Stimulated activated CD4-positive, alpha-beta T cell treated with anti-CD3 and anti-CD28 coated beads, Interleukin-4, amount 100 ng/mL, for 1 hour (primary cell): ENCODE measurements around the gene CACNA2D3.

Experiments used
- DNase-seq: peaks from one replicate; pipeline ENCODE4 v3.0.0-alpha.2; 2020

The CACNA2D3 gene

GRCh38 chr3:54294214-54294613, 171.9 kb downstream of the CACNA2D3 start:
- DNase-seq: no peak

GRCh38 chr3:54296531-54296930, 174.2 kb downstream of the CACNA2D3 start:
- DNase-seq: no peak

DNA sequence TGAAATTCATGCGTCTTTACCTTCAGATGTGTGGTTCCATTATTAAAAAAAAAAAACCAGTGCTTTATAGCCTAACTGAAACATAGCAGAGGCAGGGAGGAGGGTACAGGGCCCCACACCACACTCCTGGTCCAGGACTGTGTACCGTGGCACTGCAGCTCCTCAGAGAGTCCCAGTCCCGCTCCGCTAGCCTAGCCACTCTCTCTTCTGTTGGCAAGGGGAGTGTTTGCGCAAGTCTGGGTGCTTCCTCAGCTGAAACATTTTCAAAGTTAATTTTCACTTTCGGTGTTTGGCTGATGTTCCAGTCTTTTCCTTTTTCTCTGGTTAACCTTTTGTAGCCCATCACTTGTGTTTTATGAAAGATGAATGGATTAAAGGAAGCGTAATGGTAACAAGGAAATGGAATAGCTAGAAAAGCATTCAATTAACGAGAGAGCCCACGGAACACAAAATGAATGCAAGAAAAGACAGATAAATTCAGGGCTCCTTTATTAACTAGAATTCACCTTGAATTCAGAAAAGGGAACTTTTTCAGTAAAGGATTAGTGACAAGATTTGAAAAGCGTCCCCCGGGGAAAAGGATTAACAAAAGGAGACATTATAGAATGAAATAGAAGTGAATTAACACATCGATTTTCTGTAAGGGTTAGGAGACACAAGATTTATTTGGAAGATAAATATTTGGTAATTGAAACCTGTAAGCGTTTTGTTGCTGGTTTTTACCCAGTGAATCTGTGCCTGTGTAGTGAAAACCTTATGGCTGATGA, 177.0 kb downstream of the CACNA2D3 start:
- no peak for DNase-seq

GRCh38 chr3:54303517-54304375, 181.4 kb downstream of the CACNA2D3 start:
- DNase-seq: no peak

DNA sequence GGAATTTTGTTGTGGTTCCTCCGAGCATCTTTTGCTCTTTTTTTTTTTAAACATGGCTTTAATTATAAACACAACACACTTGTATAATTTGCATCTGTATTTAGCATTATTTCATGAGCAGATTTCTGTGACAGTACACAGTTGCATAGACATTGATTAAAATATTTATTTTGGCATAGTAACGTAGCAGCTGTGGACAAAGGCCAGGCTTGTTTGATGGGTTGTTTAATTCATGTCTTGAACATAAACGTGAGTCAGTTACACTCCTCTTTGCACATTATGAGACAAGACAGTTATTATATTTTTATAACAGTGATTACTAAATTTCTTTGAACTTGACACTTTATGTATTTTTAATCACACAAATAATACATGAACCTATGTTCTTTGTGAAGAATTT, 182.5 kb downstream of the CACNA2D3 start:
- DNase-seq: no peak

- no peak for DNase-seq
Measured at GRCh38 chr3:54305409-54306099, 183.2 kb downstream of the CACNA2D3 start.

GRCh38 chr3:54307566-54308180, 185.3 kb downstream of the CACNA2D3 start:
- DNase-seq: no peak

- no peak for DNase-seq
Measured at GRCh38 chr3:54309601-54310000, 187.2 kb downstream of the CACNA2D3 start.

DNA sequence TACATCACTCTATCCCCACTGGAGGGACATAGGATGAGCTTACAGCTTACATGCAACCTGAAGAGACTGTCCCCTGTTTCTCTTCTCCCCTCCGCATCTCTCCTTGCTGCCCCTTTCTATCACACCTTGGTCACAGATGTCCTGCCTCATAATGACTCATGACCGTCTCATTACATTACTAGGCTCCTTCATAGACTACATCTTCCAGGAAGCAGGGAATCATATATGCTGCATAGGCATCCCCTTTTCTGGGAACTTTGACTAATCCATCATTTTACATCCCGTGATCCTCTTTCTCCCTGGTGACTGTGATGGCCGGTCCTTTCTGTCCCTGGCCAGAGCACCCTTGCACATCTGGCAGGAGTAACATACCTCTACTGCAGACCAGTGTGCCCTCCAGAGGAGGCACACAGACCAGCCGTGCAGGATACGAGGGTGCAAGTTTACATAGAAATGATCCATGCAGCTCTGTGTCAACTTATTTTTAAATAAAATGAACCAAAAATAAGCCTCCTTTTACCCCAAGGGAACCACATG, 188.9 kb downstream of the CACNA2D3 start:
- no peak for DNase-seq

GRCh38 chr3:54312156-54312899, 190.0 kb downstream of the CACNA2D3 start:
- no peak for DNase-seq

- no peak for DNase-seq
Measured at GRCh38 chr3:54313418-54313817, 191.1 kb downstream of the CACNA2D3 start.

DNA sequence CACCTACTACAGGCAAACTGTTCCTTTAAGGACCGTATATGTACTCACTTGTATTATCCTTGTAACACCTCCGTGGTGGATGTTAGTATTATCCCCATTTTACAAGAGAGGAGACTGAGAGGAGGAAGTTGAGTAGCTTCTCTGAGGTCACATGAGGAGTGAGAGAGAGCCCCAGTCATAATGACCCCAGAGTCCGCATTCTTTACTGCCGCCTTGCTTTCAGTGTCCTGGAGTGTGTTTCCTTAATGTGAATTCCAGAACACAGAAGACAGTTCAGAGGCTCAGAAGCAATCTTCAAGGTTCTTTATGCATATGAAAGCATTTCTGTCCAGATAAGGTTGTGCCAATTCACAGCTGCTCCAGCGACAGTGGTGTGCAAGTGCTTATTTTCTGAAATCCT, 199.2 kb downstream of the CACNA2D3 start:
- DNase-seq: no peak

GRCh38 chr3:54322354-54322753, 200.0 kb downstream of the CACNA2D3 start:
- DNase-seq: no peak

GRCh38 chr3:54324103-54324502, 201.8 kb downstream of the CACNA2D3 start:
- DNase-seq: no peak

DNA sequence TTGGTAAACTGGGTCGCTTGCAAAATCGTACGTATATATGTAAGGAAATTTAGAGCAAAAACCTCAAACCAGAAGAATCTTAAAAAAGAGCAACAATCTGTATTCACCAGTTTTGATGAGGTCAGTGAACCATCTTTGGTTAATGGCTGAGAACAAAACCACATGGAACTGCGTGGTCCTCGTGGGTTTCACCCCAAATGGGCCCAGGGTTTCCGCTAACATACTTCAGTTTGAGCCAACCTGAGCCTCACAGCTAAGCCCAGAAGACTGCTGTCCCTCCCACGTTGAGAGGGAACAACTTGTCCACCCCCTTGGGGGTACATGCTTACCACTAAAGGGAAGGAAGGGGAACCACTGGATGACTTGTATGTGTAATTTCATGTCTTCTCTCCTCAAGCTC, 204.6 kb downstream of the CACNA2D3 start:
- no peak for DNase-seq

DNA sequence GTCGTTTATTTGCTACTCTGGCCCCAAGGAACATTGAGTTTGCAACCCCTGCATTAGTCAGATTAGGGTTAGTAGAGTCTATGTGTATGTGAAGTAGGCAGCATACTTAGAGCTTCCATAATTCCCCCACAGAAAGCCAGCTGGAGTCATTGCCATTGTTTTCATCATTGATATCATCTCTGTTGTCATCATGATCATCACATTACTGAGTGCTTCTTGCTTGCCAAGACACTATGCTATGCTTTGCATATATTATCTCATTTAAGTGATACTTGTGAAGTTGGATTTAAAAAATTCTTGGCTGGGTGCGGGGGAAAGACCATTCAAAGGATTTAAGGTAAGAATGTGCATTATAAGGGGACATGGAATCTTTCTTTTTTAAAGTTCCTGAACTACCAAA, 209.0 kb downstream of the CACNA2D3 start:
- DNase-seq: no peak

GRCh38 chr3:54337846-54338245, 215.5 kb downstream of the CACNA2D3 start:
- no peak for DNase-seq

DNA sequence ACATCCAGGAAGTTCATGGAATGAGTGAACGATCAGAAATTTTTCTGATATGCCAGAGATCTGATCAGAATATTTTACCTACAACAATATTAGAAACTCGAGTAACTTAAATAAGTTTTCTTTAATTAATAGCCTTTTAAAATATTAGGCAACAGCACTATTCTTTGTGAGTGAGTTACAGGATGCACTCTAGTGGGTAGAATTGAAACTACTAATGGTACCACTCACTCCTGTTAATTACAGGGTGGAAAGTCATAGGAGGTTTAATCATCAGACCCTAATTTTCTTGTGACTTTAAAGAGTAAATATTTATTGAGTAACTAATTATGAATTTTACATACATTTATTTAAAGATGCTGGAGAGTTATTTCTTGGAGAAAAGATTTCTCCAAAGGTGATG, 217.3 kb downstream of the CACNA2D3 start:
- no peak for DNase-seq

DNA sequence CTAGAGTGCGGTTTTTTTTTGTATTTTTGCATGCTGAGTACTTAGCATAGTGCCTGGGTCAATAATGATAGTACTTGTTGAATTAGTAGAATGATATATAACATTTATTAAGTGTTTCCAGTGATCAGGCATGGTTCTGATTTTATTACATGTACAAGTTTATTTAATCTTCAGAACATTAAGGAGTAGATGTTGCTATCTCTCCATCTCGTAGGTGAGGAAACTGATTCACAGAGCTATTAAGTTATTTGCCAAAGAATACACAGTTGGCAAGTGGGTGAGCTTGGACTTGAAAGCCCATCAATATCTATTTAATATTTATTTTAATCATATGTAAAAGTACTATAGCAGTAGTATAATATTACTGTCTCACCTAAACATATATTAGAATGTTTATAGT, 219.5 kb downstream of the CACNA2D3 start:
- no peak for DNase-seq

GRCh38 chr3:54342676-54343075, 220.3 kb downstream of the CACNA2D3 start:
- no peak for DNase-seq

DNA sequence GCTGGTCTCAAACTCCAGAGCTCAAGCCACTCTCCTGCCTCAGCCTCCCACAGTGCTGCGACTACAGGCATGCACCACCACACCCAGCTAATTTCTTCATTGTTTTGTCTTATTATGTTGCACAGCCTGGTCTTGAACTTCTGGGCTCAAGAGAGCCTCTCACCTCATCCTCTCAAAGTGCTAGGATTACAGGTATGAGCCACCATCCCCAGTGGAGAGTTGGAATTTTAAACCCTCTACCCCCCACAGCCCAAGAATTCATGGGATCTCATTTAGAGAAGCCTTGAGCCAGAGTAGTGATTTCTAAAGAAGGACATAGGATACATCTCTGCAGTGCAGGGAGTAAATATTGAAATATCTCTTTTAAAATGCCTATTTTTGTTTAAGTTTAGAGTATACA, 221.1 kb downstream of the CACNA2D3 start:
- DNase-seq: no peak

DNA sequence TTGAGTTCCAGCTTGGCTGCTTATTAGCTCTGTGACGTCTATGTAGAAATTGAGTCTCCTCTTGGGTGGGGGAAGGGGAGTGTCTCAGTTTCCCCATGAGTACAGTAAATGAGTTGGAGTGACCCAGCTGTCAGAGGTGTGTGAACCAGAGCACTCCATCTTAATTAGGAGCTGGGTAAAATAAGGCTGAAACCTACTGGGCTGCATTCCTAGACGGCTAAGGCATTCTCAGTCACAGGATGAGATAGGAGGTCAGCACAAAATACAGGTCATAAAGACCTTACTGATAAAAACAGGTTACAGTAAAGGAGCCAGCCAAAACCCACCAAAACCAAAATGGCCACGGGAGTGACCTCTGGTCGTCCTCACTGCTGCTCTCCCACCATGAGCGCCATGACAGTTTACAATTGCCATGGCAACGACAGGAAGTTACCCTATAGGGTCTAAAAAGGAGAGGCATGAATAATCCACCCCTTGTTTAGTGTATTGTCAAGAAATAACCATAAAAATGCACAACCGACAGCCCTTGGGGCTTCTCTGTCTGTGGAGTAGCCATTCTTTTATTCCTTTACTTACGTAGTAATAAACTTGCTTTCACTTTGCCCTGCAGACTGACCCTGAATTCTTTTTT, 222.4 kb downstream of the CACNA2D3 start:
- DNase-seq: no peak
